Stimulated activated CD8-positive, alpha-beta memory T cell treated with anti-CD3 and anti-CD28 coated beads, Interleukin-2, amount 100 ng/mL, for 48 hours (primary cell): ENCODE results near the gene UNC5B.
A peak's percentile ranks its signal among the peaks of the same experiment; 100 is the strongest.

Experiments
- DNase-seq, 2 donors: peaks; one replicate each; pipeline ENCODE4 v3.0.0-alpha.2; 2020; ENCODE audit warnings: low read depth in 2 of 2

Gene UNC5B

GRCh38 chr10:71319042-71319799 lies 106.9 kb downstream of the UNC5B start, which contains the start of gene SLC29A3:
SLC29A3 (plus strand) TSS chr10:71319259; CDS start chr10:71319310, 51 bp downstream.
- peak; percentile 77 to 79 for DNase-seq

GRCh38 chr10:71319800-71320392 lies 107.5 kb downstream of the UNC5B start:
- no peak for DNase-seq

- no peak for DNase-seq
These were observed 108.2 kb downstream of the UNC5B start for GRCh38 chr10:71320592-71320991.

- DNase-seq = no peak
These were observed 109.0 kb downstream of the UNC5B start for GRCh38 chr10:71321386-71321785.

GRCh38 chr10:71323407-71323806 lies 111.0 kb downstream of the UNC5B start:
- no peak for DNase-seq

- DNase-seq = no peak
These were observed 112.4 kb downstream of the UNC5B start for GRCh38 chr10:71324743-71325142.

GRCh38 chr10:71325267-71325666 lies 112.9 kb downstream of the UNC5B start:
- DNase-seq = no peak

GRCh38 chr10:71326464-71326881 lies 114.1 kb downstream of the UNC5B start:
- DNase-seq = no peak

GRCh38 chr10:71330789-71331404 lies 118.5 kb downstream of the UNC5B start:
- no peak for DNase-seq

- no peak for DNase-seq
These were observed 119.4 kb downstream of the UNC5B start for GRCh38 chr10:71331736-71332135.

- DNase-seq = no peak
These were observed 120.1 kb downstream of the UNC5B start for GRCh38 chr10:71332466-71332865.

GRCh38 chr10:71333129-71333887 lies 120.9 kb downstream of the UNC5B start:
- DNase-seq = no peak

GRCh38 chr10:71334221-71334791 lies 121.9 kb downstream of the UNC5B start:
- no peak for DNase-seq

GRCh38 chr10:71335173-71335708 lies 122.9 kb downstream of the UNC5B start:
- DNase-seq = no peak

- DNase-seq = no peak
These were observed 124.3 kb downstream of the UNC5B start for GRCh38 chr10:71336632-71337031.

- DNase-seq = no peak
These were observed 124.9 kb downstream of the UNC5B start for GRCh38 chr10:71337219-71337701.

GRCh38 chr10:71338728-71339495 lies 126.5 kb downstream of the UNC5B start:
- DNase-seq = no peak

- DNase-seq = no peak
These were observed 127.6 kb downstream of the UNC5B start for GRCh38 chr10:71339796-71340589.

GRCh38 chr10:71342573-71343391 lies 130.4 kb downstream of the UNC5B start:
- DNase-seq = no peak
